Embryonic facial prominence (tissue), 1 donor: ENCODE data around the gene GDF9.

ENCODE experiments used
- DNase-seq: peaks from one replicate; pipeline ENCODE4 v3.0.0-alpha.2; 2016; ENCODE audit errors: extremely low spot score

The GDF9 gene

DNA sequence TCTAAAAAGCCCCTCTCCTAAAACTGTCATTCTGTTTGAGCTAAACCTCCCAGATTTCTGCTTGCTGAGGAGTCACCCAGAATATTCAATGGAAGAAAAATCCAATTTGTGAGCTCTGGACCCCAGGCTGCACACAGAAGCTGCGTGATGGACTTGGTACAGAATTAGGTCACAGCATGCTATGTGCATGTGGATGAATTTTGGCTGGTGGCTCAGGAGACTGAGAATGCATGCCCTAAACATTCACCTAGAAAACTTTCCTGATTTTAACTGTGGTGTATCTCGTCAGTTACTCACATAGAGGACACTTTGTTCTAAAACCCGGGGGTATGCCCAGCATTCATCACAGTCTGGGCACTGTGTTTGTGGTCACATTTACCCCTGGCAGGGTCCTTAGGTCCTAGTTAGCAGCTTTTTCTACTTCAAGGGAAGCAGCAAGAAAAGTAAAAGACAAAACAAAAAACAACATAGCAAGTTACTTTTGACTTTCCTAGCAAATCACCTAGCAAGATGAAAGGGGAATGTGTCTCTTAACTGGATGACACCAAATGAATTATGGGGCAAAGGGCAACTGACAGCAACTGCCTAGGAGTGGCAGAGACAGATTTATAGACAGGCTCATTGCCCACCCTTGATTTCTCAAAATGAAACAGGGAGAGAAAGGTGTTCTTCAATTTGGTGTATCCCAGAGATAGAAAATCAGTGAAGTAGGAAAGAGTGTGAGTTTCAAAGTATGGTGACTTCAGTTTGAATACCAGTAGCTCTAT is 27.6 kb downstream of the GDF9 start:
- DNase-seq: no peak

DNA sequence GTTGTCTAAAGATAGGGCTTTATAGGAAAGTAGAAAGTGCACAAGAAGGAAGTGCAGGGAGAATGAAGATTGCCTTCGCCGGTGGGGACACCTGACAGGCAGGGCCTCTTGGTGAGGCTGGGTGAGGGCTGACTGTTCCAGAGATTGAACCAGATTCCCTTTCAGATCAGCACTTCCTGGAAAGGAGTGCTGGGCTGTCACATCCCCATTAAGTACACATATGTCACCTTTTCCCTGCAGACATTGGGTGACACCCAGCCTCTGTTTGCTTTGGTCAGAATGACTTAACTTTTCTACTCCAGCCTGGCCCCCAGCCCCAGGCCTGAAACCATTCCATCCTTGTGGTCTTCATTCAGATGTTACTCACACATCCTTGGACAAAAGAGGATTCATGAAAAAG is 28.4 kb downstream of the GDF9 start:
- no peak for DNase-seq

DNA sequence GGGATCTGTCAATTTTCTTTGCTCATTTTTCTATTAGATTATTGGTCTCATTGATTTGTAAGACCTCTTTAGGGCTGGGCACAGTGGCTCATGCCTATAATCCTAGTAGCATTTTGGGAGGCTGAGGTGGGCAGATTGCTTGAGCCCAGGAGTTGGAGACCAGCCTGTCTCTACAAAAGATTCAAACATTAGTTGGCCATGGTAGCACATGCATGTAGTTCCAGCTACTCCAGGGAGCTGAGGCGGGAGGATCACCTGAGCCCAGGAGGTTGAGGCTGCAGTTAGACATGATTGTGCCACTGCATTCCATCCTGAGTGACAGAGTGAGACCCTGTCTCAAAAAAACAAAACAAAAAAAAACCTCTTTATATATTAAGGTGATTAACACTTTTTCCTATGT is 29.4 kb downstream of the GDF9 start:
- no peak for DNase-seq

DNA sequence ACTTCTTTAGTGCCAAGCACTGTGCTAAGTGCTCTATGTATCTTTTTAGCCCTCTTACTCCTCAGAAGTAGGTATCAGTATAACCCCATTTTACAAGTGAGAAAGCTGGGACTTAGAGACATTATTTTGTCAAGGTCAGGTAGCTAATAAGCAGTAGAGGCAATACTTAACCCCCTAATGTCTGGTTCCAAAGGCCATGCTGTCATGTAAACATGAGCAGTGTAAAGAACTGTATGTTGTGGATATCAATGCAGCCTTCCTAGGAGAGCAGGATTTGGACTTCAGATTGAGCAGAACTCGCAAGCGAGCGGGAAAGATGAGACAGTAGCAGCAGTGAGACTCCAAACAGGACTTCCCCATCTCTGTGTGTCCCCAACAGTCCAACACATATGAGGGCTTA is 32.2 kb downstream of the GDF9 start:
- no peak for DNase-seq

DNA sequence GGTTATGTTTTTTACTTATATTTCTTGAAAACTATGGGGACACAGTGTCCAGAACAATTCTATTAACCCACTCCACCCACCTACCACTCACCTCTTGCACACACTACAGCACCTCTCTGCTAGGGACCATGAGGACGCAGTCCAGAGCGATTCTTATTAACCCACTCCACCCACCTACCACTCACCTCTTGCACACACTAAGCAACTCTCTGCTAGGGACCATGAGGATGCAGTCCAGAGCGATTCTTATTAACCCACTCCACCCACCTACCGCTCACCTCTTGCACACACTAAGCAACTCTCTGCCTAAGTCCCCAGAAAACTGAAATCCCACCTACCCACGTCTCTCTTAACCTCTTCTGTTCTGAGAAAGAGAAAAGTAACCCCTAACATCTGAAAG is 33.7 kb downstream of the GDF9 start:
- DNase-seq: no peak

DNA sequence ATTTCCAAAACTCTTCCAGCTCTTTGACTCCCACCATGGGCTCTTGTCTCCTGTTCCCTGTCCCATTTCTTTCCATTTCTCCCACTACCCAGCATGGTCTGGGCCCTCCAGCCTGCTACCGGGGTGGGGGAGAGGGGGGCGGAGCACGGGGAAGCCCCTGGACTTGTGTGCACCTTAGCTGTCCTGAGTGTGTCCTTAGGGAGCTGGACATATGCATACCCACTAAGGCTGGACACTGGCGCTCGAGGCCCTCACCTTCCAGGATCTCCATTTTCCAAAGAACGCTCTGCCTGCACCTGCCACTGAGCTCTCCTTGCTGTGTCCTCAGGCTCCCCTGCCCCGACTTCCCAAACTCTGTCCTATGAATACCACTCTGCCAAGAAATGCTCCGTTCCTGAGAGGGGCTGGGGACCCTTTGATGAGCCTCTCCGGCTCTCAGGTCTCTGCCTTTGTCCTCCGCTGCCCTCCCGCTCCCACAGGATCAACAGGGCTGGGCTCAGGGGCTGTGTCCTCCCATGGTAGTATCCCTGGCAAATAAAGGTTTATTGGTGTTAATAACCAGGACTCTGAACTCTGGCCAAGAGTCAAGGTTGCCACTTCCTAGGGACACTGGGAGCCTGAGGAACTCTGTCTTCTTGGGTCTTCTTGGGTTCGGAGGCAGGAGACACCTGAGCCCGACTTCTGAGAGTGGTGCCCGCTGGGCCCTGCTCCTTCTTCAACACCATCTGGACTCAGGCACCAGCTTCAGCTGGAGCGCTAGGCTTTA is 35.0 kb downstream of the GDF9 start:
- DNase-seq: no peak

DNA sequence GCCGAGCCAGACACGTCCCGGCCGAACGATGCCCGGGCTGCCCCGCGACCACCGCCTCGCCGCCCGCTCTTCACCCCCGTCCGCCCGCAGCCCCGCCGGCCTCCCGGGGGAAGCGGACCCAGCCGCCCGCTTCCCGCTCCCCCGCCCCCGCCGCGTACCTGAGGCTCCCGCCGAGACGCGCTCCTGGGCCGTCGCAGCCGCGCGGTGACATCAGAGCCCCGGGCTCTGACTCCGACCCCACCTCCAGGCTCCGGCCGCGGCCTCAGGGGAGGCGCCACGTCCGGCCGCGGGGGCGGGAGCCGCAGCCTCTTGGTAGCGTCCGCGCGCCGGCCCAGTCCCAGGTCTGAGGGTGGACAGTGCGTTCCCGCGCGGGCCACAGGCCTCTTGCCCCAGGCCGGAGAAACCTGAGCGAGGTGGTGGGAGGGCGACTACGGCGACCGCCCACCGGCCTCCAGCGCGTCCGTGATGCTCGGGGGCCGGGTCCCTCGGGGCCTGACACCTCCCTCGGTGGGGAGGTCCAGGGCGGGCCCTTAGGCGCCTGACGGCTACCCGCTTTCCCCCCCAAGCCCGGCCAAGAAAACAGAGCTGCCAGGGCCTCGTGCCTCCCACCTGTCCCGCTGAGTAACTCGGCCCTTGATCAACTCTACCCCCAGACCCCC is 35.7 kb downstream of the GDF9 start, which contains the start of gene SHROOM1:
Gene SHROOM1 (minus strand): TSS at position 212 of the 659 bp plus-strand sequence. CDS start 4,507 bp downstream, outside the sequence.
- DNase-seq: no peak

DNA sequence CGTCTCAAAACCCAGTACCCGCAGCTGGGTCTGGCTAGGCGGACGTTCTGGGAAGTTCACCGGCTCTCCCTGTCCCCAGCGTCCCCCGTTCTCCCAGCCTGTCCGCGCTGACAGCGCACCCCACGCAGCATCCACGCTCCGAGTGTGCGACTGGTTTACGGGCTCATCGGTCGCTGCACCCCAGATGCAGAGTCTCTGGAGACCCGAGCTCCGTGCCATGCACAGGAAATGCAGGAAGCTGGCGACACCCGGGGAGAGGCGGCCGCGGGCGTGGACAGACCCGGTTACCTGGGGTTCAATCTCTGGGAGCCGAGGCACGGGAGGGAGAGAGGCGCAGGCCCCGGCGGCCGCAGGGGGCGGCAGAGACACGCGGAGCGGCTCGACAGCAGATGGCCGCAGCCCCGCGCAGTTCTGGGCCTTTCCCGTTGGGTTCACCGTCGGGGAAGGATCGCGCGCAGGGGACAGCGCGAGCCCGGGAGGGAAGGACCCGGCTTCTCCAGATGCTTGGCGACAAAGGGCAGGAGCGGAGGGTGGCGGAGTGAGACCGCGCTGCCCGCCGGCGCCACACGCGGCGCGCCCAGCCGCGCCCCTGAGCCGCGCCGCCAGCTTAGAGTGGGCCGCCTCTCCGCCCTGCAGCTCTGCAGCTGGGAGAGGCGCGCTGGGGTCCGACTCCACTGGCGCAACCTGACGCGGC is 36.4 kb downstream of the GDF9 start:
- no peak for DNase-seq

DNA sequence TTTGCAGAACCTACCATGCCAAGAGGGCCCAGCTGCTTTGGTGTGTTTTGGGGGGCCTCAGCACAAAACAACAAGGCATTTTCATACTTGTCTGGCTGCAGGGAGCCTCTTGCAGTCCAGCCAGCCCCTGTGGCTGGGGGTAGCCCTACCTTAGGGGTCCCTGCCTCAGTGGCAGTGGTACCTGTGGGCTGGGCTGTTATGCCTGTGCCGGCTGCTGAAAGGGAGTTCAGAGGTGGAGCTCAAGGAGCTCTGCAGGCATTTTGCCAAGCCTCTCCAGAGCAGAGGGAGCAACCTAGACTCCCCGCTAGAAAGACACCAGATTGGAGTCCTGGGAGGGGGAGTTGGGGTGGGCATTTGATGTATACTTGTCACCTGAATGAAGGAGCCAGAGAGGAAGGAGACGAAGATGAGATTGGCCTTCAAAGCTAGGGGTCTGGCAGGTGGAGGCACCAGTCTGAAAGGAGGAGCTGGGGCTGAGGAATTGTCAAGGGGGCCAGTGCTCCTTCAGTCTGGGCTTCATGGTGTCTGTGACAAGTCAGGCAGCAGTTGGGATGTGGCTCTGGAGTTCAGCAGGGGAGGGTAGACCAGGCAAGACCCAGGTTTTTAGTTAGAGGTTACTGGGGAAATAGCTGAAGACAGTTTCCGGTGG is 37.3 kb downstream of the GDF9 start:
- no peak for DNase-seq

DNA sequence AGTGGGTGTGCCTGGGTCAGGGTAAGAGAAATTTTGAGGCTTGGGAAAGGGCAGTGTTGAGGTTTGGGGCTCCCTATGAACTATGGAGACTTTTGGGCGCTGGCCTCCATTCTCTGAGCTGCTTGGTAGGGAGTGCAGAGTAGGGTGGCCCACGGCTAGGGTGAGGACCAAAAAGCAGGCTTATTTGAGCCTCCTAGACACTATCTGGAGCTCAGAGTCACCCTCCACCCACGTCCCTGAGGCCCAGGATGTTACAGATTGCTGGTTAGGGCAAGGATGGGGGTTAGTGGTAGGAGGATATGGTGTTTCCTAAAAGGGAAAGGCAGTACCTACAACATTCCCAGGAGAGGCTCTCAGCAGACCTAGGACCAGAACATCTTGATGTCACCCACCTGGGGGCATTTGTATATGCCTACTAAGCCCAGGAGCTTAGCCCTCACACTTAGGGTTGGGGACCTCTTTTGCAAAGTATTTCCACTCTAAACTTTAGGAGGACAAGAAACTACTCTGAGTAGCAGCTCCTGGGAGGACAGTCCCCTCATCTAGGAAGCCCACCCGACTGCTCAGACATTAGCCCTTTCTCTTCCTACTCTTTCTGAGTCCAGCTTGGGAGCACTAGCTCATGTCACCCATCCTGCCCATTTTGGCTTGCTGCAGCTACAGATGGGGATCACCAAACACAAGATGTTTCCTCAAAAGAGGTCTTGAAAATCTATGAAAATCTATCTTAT is 38.2 kb downstream of the GDF9 start:
- no peak for DNase-seq

DNA sequence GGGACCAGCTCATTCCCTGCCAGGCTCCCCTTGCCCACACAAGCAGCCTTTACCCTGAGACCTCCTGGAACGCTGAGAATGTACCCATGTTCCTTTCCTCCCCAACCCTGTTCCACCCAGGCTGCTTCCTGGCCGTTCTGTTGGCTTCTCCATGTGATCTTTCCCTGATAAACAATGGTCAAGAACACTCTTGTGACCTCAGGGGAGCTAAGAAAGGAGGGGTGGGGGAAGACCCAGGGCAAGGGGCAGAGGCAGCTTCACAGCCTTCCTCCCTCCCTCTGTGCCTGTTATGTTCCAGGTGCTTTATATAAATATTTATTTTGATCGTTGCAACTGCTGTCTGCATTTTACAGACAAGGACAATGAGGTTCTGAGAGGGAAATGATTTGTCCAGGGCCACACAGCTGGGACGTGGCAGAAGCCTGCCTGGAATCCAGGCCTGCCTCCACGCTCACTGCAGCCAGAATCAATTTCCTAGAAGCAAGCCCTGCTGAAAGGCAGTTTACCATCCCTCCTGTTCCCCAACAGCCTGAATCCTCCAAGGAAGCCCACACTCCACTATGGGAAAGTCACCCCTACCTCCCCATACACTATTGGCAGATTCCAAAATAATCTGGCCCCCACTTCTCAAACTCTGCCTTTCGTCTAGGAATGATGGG is 39.7 kb downstream of the GDF9 start:
- no peak for DNase-seq

DNA sequence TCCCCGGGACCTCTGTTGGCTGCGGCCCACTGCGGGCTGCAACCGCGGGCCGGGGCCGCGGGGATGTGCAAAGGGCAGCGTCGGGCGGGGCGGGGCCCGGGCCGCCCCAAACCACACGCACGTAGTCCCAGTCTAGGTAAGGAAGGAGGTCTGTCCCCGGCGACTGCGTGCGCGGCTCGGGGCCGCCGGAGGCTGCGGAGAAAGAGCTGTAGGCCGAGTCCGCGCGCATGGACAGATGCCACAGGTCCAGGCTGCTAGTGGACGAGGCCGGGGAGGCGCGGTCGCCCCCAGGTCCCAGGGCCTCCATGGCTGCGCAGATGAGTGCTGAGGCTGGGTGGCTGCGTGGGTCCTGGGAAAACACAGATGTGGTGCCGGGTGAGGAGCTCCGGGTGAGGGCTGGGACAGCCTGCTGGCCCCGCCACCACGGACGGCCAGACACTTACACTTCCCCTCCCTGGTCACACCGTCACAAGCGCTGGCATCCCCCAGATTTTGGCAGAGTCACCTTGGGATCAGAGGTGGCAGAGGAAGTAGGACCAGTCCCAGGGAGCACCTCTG is 40.4 kb downstream of the GDF9 start:
- DNase-seq: no peak

DNA sequence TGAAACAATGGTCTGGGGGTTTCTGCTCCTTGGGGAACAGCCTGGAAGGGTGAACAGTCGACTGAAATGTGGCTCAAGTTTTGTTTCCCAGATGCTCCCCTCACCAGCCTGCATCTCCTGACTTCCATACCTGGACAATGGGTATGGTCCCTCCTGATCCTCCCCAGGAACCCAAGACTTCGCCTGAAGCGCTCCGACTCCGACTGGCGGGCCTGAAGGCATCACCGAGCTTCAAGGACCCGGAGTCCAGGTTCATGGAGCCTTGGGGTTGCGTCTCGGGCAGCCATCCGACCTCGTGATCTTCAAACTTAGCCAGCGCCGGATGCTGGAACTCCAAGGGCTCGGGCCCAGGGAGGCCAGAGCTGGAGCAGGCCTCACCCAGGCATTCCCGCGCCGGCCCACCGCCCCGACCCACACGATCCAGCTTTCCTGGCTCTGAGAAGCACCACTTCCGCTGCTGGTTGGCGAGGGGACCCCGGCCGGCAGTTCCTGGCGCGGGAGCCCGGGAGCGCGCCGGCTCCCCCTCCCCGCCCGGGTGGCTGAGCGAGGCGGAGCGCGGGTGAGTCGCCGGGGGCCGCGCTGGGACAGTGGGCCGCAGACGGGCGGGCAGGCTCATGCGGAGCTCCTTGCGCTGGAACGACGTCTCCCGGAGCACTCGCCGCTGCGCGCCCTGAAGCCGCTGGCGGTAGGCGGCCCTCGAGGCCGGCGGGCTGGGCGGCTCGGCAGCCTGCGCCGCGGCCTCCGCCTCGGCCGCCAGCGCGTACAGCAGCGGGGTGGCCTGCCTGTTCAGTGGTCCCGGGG is 41.0 kb downstream of the GDF9 start:
- no peak for DNase-seq

DNA sequence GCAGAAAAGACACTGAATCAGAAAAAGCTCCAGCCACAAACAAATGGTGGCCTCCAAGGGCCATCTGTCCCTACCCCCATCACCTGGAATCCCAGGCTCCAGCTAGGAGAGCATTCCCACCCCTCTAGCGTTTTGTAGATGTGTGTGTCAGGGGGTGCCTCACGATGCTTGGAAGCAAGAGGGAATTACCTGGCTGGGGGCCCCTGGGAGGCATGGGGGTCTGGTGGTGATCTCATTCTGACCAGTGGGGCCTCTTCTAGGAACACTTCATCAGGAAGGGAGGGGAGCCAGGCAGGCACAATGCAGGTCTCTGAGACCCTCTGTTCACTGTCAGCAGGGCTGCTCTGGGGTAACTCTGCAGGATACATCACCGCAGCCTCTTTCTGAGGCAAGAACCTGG is 41.8 kb downstream of the GDF9 start:
- DNase-seq: no peak

DNA sequence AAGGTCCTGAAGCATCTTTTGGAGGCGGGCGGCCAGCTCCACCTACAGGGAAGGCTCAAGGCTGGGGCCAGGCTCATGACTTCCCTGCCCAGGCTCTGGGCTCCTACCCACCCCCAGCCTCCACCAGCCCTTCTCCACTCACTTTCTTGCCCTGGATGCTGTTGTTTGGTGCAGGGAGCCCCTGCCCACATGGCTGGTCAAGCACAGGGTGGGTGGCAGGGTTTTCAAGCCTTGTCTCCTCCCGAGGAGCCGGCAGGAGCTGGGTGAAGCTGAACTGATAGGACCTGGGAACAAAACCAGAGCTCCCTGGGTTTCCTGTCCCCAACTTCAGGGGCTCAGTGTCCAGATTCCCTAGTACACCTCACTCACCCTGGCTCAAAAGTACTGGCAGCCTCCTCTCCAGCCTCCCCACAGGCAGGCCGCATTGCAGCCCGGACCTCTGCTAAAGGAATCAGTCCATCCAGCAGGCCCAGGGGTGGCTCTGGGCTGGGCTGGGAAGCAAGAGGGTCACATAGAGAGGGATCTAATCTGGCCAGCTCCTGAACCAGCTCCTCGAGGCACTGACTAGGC is 42.7 kb downstream of the GDF9 start:
- no peak for DNase-seq

DNA sequence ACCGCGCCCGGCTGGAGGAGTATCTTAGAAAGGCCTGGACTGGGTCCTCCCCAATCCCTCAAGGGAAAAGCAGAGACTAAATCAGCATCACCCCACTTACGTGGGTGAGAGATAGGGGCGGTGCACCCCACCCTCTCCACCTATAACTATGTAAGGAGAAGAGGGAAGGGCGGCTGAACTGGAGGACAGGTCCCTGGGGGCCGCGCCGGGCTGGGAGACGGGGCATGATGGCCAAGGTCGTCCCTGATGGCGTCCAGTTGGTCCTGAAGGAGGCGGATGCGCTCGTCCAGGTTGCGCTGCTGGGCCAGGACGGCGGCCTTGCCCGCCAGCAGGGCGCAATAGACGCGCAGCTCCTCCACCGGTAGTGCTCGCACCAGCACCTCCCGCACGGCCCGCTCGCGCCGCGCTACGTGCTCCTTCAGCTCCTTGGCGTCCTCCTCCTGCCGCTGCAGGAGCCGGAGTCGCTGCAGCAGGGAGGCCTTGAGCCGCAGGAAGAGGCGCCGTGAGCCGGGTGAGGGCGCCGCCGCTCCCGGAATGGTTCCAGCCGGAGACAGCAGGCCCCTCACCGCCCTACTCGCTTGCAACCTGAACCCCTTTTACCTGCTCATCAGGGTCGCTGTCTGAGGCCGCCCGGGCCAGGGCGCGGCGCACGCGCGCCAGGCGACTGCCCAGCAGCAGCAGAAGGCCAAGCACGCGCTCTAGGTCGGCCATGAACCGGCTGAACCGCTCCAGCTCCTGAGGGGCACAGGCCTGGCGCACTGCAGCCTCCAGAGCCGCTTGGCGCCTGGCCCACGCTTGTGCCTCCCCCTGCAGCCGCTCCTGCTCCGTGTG is 43.4 kb downstream of the GDF9 start:
- DNase-seq: no peak

DNA sequence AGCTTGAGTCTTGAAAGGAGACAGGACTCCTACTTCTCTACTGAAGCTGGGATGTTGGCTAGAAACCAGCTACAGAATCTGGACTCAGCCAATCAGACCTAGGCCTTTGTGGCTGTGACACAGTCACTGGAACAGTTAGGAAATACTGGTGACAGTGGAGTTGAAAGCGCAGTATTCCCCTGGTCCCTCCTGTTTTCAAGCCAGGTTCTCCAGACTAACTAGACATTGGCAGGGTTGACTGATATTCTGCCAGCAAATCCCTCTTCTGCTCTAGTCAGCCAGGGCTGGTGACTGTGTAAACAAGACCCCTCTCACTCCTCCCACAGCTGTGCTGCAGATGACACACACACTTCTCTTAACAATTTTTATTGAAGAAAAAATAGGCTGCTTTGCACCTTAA is 44.5 kb downstream of the GDF9 start:
- DNase-seq: no peak

DNA sequence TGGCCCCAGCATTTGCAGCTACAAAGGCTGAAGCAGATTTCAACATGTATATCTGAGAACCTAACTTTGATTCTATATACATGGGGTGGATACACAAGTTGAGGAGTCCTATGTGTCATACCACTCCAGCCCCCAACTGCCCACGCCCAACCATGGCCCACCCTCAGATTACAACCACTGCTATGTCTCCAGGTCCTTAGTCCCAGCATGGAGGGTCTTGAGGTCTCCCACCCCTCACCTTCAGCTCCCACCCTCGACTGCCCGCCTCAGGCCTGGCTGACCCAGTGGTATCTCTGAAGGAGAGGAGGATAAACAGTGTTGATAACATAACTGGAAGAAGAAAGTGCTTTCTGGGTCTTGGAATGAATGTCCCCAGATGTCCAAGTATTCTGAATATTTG is 44.9 kb downstream of the GDF9 start:
- DNase-seq: no peak
